Measurements from ENCODE around the gene TNFRSF14.
"Not testable (repeated sequence)": the region's sequence is repeated elsewhere in the genome, so short reads cannot be mapped to it uniquely, and the experiment has no call there.

TNFRSF14 gene

DNA sequence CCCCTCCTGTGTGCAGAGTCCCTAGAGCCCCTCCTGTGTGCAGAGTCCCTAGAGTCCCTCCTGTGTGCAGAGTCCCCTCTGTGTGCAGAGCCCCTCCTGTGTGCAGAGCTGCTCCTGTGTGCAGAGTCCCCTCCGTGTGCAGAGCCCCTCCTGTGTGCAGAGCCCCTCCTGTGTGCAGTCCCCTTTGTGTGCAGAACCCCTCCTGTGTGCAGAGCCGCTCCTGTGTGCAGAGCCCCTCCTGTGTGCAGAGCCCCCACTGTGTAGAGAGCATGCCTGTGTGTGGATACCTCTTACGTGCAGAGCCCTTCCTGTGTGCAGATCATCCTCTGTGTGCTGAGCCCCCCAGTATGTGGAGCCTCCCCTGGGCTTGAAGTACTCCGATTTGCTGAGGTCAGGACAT is 17.8 kb upstream of the TNFRSF14 start:
- DNase-seq (ENCODE audit: low read depth in 3 of 3): no peak

GRCh38 chr1:2538872-2539271 is 17.3 kb upstream of the TNFRSF14 start:
- DNase-seq (ENCODE audit: low read depth in 3 of 3): no peak

DNA sequence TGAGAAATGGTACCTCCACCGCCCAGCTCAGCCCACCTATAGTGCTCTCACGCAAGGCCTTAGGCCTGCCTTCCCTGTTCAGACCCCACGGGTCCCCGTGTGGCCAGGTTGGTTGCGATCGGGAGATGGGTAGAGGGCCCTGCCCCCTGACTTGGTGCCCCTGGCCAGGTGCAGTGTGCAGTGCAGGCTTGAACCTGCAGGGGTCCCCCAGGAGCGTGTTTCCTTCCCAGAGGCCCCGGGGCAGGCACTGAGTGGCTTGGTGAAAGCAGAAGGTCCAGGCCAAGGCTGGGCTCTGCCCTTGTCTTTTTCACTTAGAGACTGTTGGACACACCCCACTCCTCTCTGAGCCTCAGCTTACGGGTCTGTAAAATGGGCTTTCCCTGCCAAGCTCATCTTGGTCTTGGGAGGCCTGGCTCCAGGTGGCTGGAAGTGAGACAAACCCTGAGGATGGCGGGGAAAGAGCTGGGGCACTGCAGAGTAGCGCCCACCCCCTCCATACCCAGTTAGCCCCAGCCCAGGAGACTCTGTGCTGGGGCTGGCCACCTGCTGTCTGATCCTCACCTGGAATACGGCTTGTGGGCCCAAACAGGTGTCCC is 16.8 kb upstream of the TNFRSF14 start:
- DNase-seq (ENCODE audit: low read depth in 3 of 3): peak in 1 of 3 experiments; percentile 32

DNA sequence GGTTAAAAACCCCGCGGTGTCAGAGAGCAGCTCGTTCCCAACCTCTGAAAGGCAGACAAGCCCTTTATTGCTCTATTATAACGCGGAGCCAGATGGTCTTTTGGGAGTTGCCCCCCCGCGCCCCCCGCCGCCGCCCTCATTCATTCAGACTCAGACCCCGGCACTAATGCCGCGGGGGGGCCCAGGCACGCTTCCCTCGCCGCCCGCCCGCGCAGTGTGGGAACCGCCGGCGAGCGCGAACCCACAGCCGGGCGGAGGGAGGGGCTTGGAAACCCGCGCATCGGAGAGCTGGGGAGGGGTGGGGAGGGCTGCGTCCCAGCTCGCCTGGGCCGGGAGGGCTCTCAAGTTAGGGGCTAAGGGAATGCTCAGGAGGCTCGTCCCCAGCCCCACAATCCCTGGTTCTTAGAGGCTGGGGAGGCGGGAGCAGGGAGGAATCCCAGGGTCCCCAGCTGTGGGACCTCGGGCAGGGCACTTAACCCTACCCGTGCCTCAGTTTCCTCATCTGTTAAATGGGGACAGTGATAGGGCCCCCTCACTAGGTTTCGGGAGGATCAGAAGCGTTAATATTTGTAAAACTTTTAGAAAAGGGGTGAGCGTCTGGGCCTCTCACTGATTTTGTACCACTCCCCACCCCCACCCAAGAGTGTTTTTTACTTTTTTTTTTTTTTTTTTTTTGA is 15.2 kb upstream of the TNFRSF14 start:
- no peak for DNase-seq (ENCODE audit: low read depth in 3 of 3)

- DNase-seq (ENCODE audit: low read depth in 3 of 3): no peak
Measured at GRCh38 chr1:2541619-2542245, 14.4 kb upstream of the TNFRSF14 start.

GRCh38 chr1:2542246-2542915 is 13.8 kb upstream of the TNFRSF14 start:
- DNase-seq (ENCODE audit: low read depth in 3 of 3): no peak

- DNase-seq (ENCODE audit: low read depth in 3 of 3): no peak
Measured at GRCh38 chr1:2543543-2544092, 12.6 kb upstream of the TNFRSF14 start.

GRCh38 chr1:2544093-2544874 is 11.9 kb upstream of the TNFRSF14 start:
- no peak for DNase-seq (ENCODE audit: low read depth in 3 of 3)

DNA sequence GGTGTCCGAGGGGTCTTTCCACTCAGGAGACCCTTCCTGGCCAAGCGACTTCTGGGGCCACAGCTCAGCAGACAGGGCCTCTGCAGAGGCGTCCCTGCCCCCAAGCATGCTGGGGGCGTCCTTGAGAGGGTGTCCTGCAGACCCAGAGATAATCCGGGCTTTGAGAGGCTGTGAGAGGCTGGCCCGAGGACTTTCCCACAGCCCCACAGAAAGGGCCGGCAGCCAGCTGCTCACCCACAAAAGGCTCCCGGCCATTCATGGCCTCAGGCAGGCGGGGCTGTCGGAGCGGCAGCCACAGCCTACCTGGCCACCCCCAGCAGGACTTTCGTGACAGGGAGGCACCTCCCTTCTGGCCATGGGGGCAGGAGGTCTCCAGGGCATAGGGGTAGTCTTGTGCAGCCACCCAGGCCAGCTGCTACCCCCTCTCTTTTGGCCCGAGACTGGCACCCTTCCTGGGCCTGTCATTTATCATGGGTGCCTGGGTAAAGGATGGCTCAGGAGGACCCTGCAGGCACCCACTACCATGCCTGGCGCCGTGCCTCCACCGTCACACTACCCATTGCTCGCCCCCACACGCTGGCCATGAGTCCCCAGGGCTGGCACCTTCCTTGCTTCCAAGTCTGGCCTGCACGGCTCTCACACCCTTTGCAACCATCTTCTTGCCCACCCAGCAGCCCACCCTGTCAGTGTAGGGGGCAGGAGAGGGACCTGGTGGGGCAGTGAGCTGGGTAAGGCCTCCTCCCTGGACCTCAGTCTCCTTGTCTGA is 11.1 kb upstream of the TNFRSF14 start:
- DNase-seq (ENCODE audit: low read depth in 3 of 3): no peak

DNA sequence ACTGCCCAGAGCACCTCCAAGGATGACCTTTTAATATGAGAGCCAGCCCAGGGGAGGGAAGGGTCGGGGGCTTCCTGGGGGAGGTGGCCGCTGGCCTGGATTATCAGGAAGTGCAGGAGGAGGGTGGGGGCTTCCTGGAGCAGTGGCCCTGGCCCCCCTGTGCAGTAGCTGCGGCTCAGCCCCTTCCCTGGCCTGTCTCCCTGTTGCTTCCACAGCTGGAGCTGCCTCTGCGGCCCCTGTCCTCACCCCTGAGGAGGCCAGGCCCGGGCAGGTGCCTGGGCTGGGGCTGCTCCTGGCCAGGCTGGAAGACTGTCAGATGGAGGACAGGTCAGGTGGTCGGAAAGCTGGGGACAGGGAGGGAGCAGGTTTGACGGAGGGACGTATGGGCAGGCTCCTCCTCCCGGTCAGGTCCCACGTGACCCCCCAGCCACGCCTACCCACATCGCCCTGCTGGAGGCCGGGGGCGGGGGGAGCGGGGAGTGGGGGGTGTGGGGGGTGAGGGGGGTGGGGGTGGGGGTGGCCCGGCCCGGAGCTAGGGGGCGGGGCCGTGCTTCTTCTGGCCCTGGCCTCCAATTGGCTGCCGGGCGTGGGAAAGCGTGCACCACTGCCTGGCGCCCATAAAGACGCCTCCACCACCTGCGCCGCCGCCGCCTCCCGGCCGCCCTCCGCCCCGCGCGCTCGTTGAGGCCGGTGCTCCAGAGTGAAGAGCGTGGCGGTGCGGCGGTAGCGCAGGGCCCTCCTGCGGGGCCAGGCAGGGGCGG is 10.2 kb upstream of the TNFRSF14 start:
- peak; percentile 67 to 84 (median 70) for DNase-seq (ENCODE audit: low read depth in 3 of 3)

DNA sequence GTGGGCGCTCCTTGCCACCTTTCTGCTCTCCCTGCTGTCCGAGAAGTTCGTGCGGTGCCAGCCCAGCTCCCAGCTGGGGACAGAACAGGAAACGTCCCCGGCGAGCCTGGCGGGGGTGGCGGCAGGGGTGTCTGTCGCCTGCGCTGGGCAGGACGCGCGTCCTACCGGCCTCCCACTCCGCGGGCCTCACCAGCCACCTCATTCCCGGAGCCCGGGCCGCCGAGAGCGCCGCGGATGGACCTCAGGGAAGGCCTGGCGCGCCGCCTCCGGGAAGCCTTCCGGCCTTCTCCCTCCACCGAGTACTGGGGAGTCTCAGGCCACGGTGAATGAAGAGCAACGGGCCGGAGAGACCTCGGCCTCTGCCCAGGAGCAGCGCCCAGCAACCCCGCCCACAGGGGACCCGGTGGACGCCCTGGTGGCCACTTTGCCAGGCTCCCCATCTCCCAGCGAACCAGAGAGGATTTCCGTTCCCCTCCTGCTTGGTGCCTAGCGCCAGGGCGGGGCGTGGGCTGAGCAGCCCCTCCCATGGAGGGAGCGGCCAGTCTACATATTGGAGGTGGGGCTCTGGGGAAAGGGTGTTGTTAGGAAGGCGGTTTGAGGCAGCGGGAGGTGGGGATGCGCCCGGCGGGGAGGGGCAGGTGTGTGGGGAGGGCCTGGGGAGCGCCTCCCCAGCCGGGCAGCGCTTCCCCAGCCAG is 9.5 kb upstream of the TNFRSF14 start:
- peak; percentile 58 to 89 (median 68) for DNase-seq (ENCODE audit: low read depth in 3 of 3)

DNA sequence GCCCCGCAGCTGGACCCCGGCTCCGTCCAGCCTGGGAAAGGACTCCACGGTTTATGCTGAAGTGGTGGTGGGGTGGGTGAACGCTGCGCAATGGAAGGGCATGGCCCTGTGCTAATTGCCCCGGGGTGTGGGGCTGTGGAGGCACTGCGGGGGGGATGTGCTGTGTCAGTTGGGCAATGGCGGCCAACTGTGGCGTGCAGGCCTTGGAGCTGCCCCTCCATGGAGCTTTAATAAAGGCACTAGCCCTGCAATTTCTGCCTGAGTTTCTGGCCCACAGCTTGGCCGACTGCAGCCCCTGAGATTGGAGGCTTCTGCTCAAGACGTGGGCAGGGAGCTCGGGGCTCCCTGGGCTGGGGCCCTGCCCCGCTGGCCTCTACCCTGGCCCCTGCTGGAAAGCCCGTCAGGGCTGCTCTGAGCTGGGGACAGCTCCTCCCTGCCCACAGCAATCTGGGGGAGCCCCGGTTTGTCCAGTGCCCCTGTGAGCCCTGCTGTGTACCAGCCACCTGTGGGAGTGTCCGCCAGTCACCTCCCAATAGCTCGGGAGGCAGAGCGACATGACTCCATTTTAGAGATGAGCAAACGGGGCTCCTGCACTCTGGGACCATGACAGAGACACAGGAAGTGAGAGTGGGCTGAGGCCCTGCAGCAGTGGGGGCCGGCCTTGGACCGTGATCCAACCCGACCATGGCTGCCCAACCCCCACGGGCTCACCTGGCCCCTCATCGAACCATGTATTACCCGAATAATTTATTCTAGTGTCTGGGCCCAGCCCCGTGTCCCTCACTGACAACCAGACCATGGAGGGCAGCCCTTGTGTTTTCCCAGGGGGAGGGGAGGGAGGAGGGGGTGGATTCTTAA is 8.7 kb upstream of the TNFRSF14 start:
- peak in 1 of 3 experiments; percentile 58 for DNase-seq (ENCODE audit: low read depth in 3 of 3)

DNA sequence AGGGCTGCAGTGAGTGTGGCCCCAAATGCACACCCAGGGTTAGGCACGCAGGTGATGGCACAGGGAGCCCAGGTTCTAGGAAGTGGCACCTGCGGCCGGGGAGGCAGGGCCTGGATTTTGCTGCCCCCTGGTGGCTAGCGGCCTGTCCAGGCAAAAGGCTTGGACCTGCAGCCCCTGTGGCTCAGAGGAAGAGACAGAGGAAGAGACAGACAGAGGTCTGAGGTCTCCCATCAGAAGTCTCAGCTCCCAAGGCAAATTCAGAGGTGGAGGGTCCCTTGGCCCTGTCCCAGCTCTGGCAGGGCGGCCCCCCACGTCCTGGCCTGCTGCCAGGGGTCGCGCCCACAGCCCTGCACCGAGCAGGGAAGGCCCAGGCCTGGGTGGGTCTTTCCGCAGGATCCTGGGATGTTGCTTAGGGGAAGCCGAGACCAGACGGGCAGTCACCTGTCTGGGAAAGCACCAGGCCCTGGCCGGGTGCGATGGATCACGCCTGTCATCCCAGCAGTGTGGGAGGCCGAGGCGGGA is 8.0 kb upstream of the TNFRSF14 start:
- peak; percentile 64 to 84 (median 67) for DNase-seq (ENCODE audit: low read depth in 3 of 3)

DNA sequence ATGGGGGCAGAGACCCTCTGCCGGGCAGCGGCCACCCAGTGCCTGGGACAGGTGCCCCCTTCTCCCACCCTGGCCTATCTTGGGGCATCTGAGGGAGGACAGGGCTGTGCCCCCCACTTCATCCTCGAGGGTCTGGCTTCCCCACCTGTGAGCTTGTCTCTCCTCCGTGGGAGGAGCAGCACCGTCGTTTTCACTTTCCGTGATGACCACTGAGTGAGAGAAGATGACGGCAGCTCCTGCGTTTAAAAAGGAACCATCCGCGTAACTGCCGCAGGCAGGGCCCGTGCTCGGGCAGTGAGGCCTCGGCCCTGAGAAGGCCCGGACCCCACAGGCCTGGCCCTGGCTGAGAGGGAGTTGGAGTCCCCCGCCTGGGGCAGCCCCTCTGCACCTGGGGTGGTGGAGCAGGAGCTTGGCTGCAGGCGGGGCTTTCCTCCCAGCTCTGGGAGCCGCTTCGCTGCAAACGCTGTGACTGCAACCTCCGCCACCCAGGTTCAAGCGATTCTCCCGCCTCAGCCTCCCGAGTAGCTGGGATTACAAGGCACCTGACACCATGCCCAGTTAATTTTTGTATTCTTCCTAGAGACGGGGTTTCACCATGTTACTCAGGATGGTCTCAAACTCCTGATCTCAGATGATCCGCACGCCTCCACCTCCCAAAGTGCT is 6.7 kb upstream of the TNFRSF14 start:
- not testable (repeated sequence) for DNase-seq (ENCODE audit: low read depth in 3 of 3)

DNA sequence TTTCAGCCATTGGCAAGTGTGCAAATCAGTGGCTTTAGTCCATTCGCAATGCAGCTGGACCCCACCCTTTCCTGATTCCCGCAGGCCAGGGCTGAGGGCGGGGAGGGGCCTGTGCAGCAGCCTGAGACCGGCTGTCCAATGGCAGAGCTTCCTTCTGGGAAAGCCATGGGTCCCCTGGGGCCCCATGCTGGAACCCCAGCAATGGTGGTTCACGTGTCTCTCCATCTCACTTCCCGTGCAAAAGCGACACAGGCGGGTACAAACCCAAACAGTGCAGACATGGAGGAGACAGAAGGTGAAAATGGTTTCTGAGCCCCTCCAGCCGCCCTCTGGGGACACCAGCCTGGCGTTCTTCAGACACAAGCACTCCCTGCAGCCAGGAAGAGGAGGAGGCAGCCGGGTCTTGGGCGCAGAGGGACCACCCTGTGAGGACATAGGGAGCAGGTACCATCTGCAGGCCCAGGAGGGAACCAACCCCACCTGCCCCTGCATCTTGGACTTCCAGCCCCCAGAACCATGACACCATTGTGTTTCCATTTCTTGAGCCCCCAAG is 5.8 kb upstream of the TNFRSF14 start:
- not testable (repeated sequence) for DNase-seq (ENCODE audit: low read depth in 3 of 3)

GRCh38 chr1:2551544-2551943 is 4.6 kb upstream of the TNFRSF14 start:
- not testable (repeated sequence) for DNase-seq (ENCODE audit: low read depth in 3 of 3)

GRCh38 chr1:2552189-2552588 is 4.0 kb upstream of the TNFRSF14 start:
- no peak for DNase-seq (ENCODE audit: low read depth in 3 of 3)

All from stimulated activated CD4-positive, alpha-beta T cell treated with anti-CD3 and anti-CD28 coated beads, TNF-alpha, amount 100 ng/mL, for 24 hours (primary cell).